Gastrocnemius medialis (tissue), 4 donors: Measurements from ENCODE around the gene ACYP1. TPM values are rescaled to one million over a fixed set of nuclear protein-coding genes. Genes with fewer than 3 reads are reported as not detected.
A peak's percentile ranks its signal among the peaks of the same experiment; 100 is the strongest.

ENCODE experiments used
- ATAC-seq, 2 donors: fragments of 150-250 bp; one replicate each; pipeline ENCODE4 v1.9.1; 2016
- DNase-seq, 2 donors: peaks; one replicate each; pipeline ENCODE4 v3.0.0-alpha.2; 2019
- H3K27ac ChIP-seq, 4 donors: fragments of 200-600 bp; sonication (generic); 1 replicate in 1 of 4; 2 replicates in 3 of 4; pipeline ENCODE4 v1.5.1; 2016 to 2018; ENCODE audit warnings: mild to moderate bottlenecking in 2 of 4, moderate library complexity in 1 of 4
- H3K27me3 ChIP-seq, 3 donors: fragments of 200-600 bp; sonication (generic) in 2 of 3; 1 replicate in 1 of 3; 2 replicates in 2 of 3; pipeline versions ENCODE4 v1.5.1 to v1.6.0; 2016 to 2019; ENCODE audit warnings: mild to moderate bottlenecking in 1 of 3, moderate library complexity in 1 of 3
- H3K36me3 ChIP-seq, 2 donors: fragments of 200-600 bp; sonication (generic) in 1 of 2; one replicate each; pipeline ENCODE4 v1.5.1; 2017 to 2018
- H3K4me1 ChIP-seq, 2 donors: fragments of 200-600 bp; sonication (generic) in 1 of 2; one replicate each; pipeline ENCODE4 v1.5.1; 2016 to 2017; ENCODE audit warnings: mild to moderate bottlenecking in 2 of 2
- H3K4me3 ChIP-seq, 4 donors: fragments of 200-600 bp; sonication (generic) in 3 of 4; 1 replicate in 1 of 4; 2 replicates in 3 of 4; pipeline ENCODE4 v1.5.1; 2016 to 2019; ENCODE audit warnings: mild to moderate bottlenecking in 2 of 4
- H3K9me3 ChIP-seq, 3 donors: fragments of 200-600 bp; sonication (generic) in 2 of 3; 1 replicate in 1 of 3; 2 replicates in 2 of 3; pipeline ENCODE4 v1.5.1; 2016 to 2019
- CTCF ChIP-seq, 5 experiments: fragments of 450-650 bp in 3 of 5; fragments of 200-600 bp in 2 of 5; sonication (generic) in 2 of 5; IDR thresholded peaks in 4 of 5; conservative IDR thresholded peaks in 1 of 5; 1 replicate in 4 of 5; 2 replicates in 1 of 5; pipeline ENCODE4 v1.5.1; 2016 to 2019; ENCODE audit warnings: antibody characterized with exemption in 5 of 5, mild to moderate bottlenecking in 3 of 5, moderate library complexity in 3 of 5
- POLR2A ChIP-seq, 2 donors: fragments of 450-650 bp; IDR thresholded peaks; one replicate each; pipeline ENCODE4 v1.6.1; 2017; ENCODE audit warnings: antibody characterized with exemption in 2 of 2, mild to moderate bottlenecking in 2 of 2, moderate library complexity in 2 of 2
- in situ Hi-C, 4 donors: fragments of 200-750 bp; cut with MboI; loops; one replicate each; pipeline versions ENCODE4 v1.15.0 to v1.8.0; 2017; ENCODE audit warnings: low sequenced_read_pairs in 4 of 4
- intact Hi-C: fragments of 100-400 bp; cut with DNase I; formaldehyde crosslinking; loops from one replicate; pipeline ENCODE4 v1.15.1; 2023; ENCODE audit warnings: low total_unique reads
- total RNA-seq, 4 donors: library from RNA; depleted of rRNA; stranded (reverse); fragments of >200 nt; gene quantifications; one replicate each; pipeline versions ENCODE4 v1.1.0 to v1.2.3, GENCODE V29; 2016

Gene ACYP1
- total RNA-seq, 4 donors from 2014 or later = 12.8 to 41.2 (median 22.9) TPM

DNA sequence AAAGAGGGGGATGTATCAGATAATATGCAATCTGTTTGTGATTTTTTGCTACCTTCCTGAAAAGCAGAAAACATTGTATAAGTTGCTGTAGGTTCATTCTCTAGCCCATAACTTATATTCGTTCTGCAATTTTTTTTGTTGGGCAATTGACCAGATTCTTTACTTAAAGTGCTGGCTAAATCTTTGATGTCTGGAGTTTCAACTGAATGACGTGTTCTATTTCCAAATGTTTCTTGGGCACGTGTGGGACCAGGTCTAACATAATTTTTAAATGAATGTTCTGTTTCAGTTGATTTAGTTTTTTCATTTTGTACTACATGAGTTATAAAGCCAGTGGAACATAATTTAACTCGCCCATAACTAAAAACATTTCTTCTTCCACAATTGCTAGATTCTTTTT is 16.3 kb downstream of the ACYP1 start:
- intact Hi-C loops = loop anchor here (5.0 kb wide), 1 partner anchor 40 kb away; no protein-coding TSS in a partner anchor
- Histone ChIP-seq H3K27me3 (no peaks in the 10 kb centered on the region), H3K4me1 (peaks cover 32 to 55% of the 10 kb centered on the region in 2 donors), H3K36me3 (peaks cover 0 to under 1% of the 10 kb centered on the region in 2 donors), H3K9me3 (no peaks in the 10 kb centered on the region), H3K27ac (no peak overlapping the region), H3K4me3 (no peak overlapping the region)
- no peak for TF ChIP-seq POLR2A (IDR thresholded peaks at IDR 0.05)
- no peak for TF ChIP-seq CTCF (IDR thresholded peaks at IDR 0.05 in 4 of 5, conservative IDR thresholded peaks at IDR 0.05 in 1 of 5)
- in situ Hi-C loops = no loop called here
- DNase-seq (no peak), ATAC-seq (no peak)

DNA sequence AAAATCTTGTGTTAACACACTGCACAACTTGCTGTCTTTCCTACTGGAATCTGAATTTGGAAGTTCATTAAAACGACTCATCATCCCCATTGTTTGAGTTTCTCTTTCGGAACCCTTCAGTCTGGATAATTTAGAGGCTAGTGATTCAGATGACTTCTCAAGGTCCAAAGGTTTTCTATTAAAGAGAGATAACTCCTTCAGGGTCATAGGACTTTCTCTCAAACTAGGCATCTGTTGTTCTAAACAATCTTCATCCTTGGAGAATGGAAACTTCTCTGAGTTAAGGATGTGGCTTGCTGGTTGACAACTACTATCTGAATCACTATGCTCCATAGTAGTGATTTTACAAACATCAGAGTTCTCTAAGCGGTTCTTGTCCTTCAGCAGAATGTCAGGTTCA is 16.9 kb downstream of the ACYP1 start:
- TF ChIP-seq CTCF (IDR thresholded peaks at IDR 0.05 in 4 of 5, conservative IDR thresholded peaks at IDR 0.05 in 1 of 5) (no peak), POLR2A (IDR thresholded peaks at IDR 0.05) (no peak)
- no peaks in the 10 kb centered on the region for H3K27me3 ChIP-seq
- DNase-seq = no peak
- no peak overlapping the region for H3K4me3 ChIP-seq
- H3K4me1 ChIP-seq = peaks cover 32 to 55% of the 10 kb centered on the region in 2 donors
- in situ Hi-C loops (no loop called here), intact Hi-C loops (loop anchor here (5.0 kb wide), 1 partner anchor 40 kb away; no protein-coding TSS in a partner anchor)
- no peaks in the 10 kb centered on the region for H3K9me3 ChIP-seq
- peaks cover 0 to 7% of the 10 kb centered on the region in 2 donors for H3K36me3 ChIP-seq
- no peak overlapping the region for H3K27ac ChIP-seq
- no peak for ATAC-seq

GRCh38 chr14:75046275-75046674 is 17.5 kb downstream of the ACYP1 start:
- no peak for TF ChIP-seq POLR2A (IDR thresholded peaks at IDR 0.05)
- no peak for TF ChIP-seq CTCF (IDR thresholded peaks at IDR 0.05 in 4 of 5, conservative IDR thresholded peaks at IDR 0.05 in 1 of 5)
- intact Hi-C loops = loop anchor here (5.0 kb wide), 1 partner anchor 41 kb away; no protein-coding TSS in a partner anchor
- Histone ChIP-seq H3K36me3 (peaks cover 0 to 13% of the 10 kb centered on the region in 2 donors), H3K27ac (no peak overlapping the region), H3K4me1 (peaks cover 32 to 55% of the 10 kb centered on the region in 2 donors), H3K9me3 (no peaks in the 10 kb centered on the region), H3K27me3 (no peaks in the 10 kb centered on the region), H3K4me3 (no peak overlapping the region)
- no peak for DNase-seq
- in situ Hi-C loops = no loop called here
- no peak for ATAC-seq

- no peak for DNase-seq
- ATAC-seq = no peak
- peaks cover 21 to 43% of the 10 kb centered on the region in 2 donors for H3K4me1 ChIP-seq
- H3K27me3 ChIP-seq = no peaks in the 10 kb centered on the region
- in situ Hi-C loops (no loop called here), intact Hi-C loops (loop anchor here (5.0 kb wide), 1 partner anchor 43 kb away; no protein-coding TSS in a partner anchor)
- no peaks in the 10 kb centered on the region for H3K9me3 ChIP-seq
- no peak overlapping the region for H3K27ac ChIP-seq
- peaks cover 0 to 14% of the 10 kb centered on the region in 2 donors for H3K36me3 ChIP-seq
- no peak overlapping the region for H3K4me3 ChIP-seq
- TF ChIP-seq CTCF (IDR thresholded peaks at IDR 0.05 in 4 of 5, conservative IDR thresholded peaks at IDR 0.05 in 1 of 5) (no peak), POLR2A (IDR thresholded peaks at IDR 0.05) (no peak)
Measured at GRCh38 chr14:75044752-75045151, 19.1 kb downstream of the ACYP1 start.

- H3K9me3 ChIP-seq = no peaks in the 10 kb centered on the region
- no peak overlapping the region for H3K4me3 ChIP-seq
- intact Hi-C loops = no loop called here
- peak in 1 of 2 donors; percentile 30 for ATAC-seq
- H3K36me3 ChIP-seq = peaks cover 0 to 14% of the 10 kb centered on the region in 2 donors
- in situ Hi-C loops = no loop called here
- TF ChIP-seq POLR2A (IDR thresholded peaks at IDR 0.05) (no peak), CTCF (IDR thresholded peaks at IDR 0.05 in 4 of 5, conservative IDR thresholded peaks at IDR 0.05 in 1 of 5) (no peak)
- DNase-seq = no peak
- no peak overlapping the region for H3K27ac ChIP-seq
- H3K27me3 ChIP-seq = no peaks in the 10 kb centered on the region
- peaks cover 16 to 39% of the 10 kb centered on the region in 2 donors for H3K4me1 ChIP-seq
Measured at GRCh38 chr14:75044322-75044721, 19.5 kb downstream of the ACYP1 start.
